B cell (primary cell): ENCODE measurements around the gene MMS22L. TPM values are rescaled to one million over a fixed set of nuclear protein-coding genes. Genes with fewer than 3 reads are reported as not detected.

Experiments
- ATAC-seq: fragments of 200-7000 bp; cut with Tn5 transposase; one replicate; pipeline ENCODE4 v1.10.0; 2021; ENCODE audit warnings: low read depth, mild to moderate bottlenecking, moderate number of reproducible peaks, moderate library complexity
- CTCF ChIA-PET: fragments of 350-600 bp; sonication (Branson Sonifier 250); formaldehyde crosslinking; loops from one replicate; lab custom pipeline; 2021; ENCODE audit warnings: antibody characterized with exemption, inconsistent platforms; lab: Charles Lee
- POLR2A ChIA-PET: fragments of 350-600 bp; sonication (Branson Sonifier 250); formaldehyde crosslinking; loops from one replicate; lab custom pipeline; 2021; ENCODE audit warnings: antibody characterized with exemption; lab: Charles Lee
- DNase-seq: peaks from one replicate; pipeline ENCODE4 v3.0.0; 2013
- H2AFZ ChIP-seq: 2 replicates; pipeline ENCODE4 v1.6.1; 2012; ENCODE audit warnings: mild to moderate bottlenecking, low read depth, low read length; ENCODE audit not compliant: insufficient read depth, poor library complexity, severe bottlenecking
- H3K27ac ChIP-seq, 2 donors: 1 replicate in 1 of 2; 2 replicates in 1 of 2; pipeline ENCODE4 v1.5.1; 2012 to 2013; ENCODE audit warnings: low read length in 2 of 2, mild to moderate bottlenecking in 2 of 2, moderate library complexity in 1 of 2
- H3K27me3 ChIP-seq, 4 experiments: fragments of 200-600 bp in 1 of 4; sonication (generic) in 1 of 4; replicated peaks in 1 of 4; 1 replicate in 2 of 4; 2 replicates in 2 of 4; pipeline versions ENCODE4 v1.6.1 to v1.7.0; 2013 to 2016; ENCODE audit warnings: low read length in 3 of 4, mild to moderate bottlenecking in 2 of 4, mixed read lengths in 1 of 4, moderate library complexity in 1 of 4; ENCODE audit not compliant: insufficient read depth in 4 of 4, control insufficient read depth in 3 of 4; ENCODE audit errors: control extremely low read depth in 1 of 4
- H3K36me3 ChIP-seq, 2 experiments: replicated peaks in 1 of 2; 1 replicate in 1 of 2; 2 replicates in 1 of 2; pipeline versions ENCODE4 v1.6.1 to v1.7.1; 2013; ENCODE audit warnings: low read length in 1 of 2; ENCODE audit not compliant: insufficient read depth in 2 of 2, control insufficient read depth in 1 of 2; ENCODE audit errors: control extremely low read depth in 1 of 2, extremely low read depth in 1 of 2
- H3K4me1 ChIP-seq, 2 donors: fragments of 200-600 bp in 1 of 2; sonication (generic) in 1 of 2; 1 replicate in 1 of 2; 2 replicates in 1 of 2; pipeline versions ENCODE4 v1.5.1 to v1.6.1; 2013 to 2017; ENCODE audit warnings: low read length in 2 of 2; ENCODE audit not compliant: control insufficient read depth in 2 of 2, insufficient read depth in 2 of 2
- H3K4me2 ChIP-seq: replicated peaks from 2 replicates; pipeline ENCODE3; 2012; ENCODE audit warnings: mild to moderate bottlenecking, low read depth, low read length; ENCODE audit not compliant: poor library complexity, severe bottlenecking
- H3K4me3 ChIP-seq, 5 experiments: fragments of 200-600 bp in 1 of 5; sonication (generic) in 1 of 5; 1 replicate in 3 of 5; 2 replicates in 2 of 5; pipeline versions ENCODE4 v1.5.1 to v1.7.0; 2011 to 2016; ENCODE audit warnings: low read length in 4 of 5, mild to moderate bottlenecking in 4 of 5, low read depth in 2 of 5, control low read depth in 1 of 5, moderate library complexity in 1 of 5; ENCODE audit not compliant: insufficient read depth in 1 of 5; ENCODE audit errors: control extremely low read depth in 1 of 5, extremely low read depth in 1 of 5
- H3K79me2 ChIP-seq: fragments of 200-600 bp; sonication (generic); one replicate; pipeline ENCODE4 v1.6.0; 2016; ENCODE audit warnings: low read length; ENCODE audit not compliant: control insufficient read depth, insufficient read depth
- H3K9ac ChIP-seq: fragments of 200-600 bp; sonication (generic); 2 replicates; pipeline ENCODE4 v1.6.1; 2017; ENCODE audit warnings: mild to moderate bottlenecking, low read length, moderate library complexity
- H3K9me3 ChIP-seq, 3 donors: one replicate each; pipeline versions ENCODE4 v1.6.1 to v1.7.1; 2013; ENCODE audit warnings: low read length in 2 of 3; ENCODE audit not compliant: control insufficient read depth in 2 of 3, insufficient read depth in 1 of 3; ENCODE audit errors: control extremely low read depth in 1 of 3
- H4K20me1 ChIP-seq: 2 replicates; pipeline ENCODE4 v1.6.0; 2012; ENCODE audit warnings: mild to moderate bottlenecking, low read length; ENCODE audit not compliant: insufficient read depth, control insufficient read depth, poor library complexity, severe bottlenecking
- H3K27ac Mint-ChIP-seq: one replicate; pipeline ENCODE4 v1.8.0; 2021; ENCODE audit warnings: mixed read lengths
- H3K27me3 Mint-ChIP-seq: one replicate; pipeline ENCODE4 v1.8.0; 2021; ENCODE audit warnings: mixed read lengths
- H3K4me1 Mint-ChIP-seq: one replicate; pipeline ENCODE4 v1.8.0; 2021; ENCODE audit warnings: mixed read lengths
- H3K4me3 Mint-ChIP-seq: one replicate; pipeline ENCODE4 v1.8.0; 2021; ENCODE audit warnings: mixed read lengths
- H3K9me3 Mint-ChIP-seq: one replicate; pipeline ENCODE4 v1.8.0; 2022; ENCODE audit warnings: mixed read lengths; ENCODE audit not compliant: insufficient read depth
- EZH2 ChIP-seq: IDR thresholded peaks from 2 replicates; pipeline ENCODE4 v1.6.1; 2012; ENCODE audit warnings: borderline replicate concordance, low read depth, mild to moderate bottlenecking, moderate library complexity, low read length; ENCODE audit not compliant: insufficient read depth, poor library complexity, severe bottlenecking
- WGBS: methylation state at CpG from one replicate; pipeline ENCODE4 v1.1.5; 2013; ENCODE audit warnings: missing lambda C conversion rate; ENCODE audit not compliant: insufficient coverage; 5-methylcytosine and 5-hydroxymethylcytosine counted together
- intact Hi-C: fragments of 100-400 bp; cut with micrococcal nuclease; formaldehyde crosslinking; loops from one replicate; pipeline ENCODE4 v1.10.0; 2022
- polyA plus RNA-seq: library from polyadenylated mRNA; depleted of rRNA; stranded (reverse); fragments of >200 nt; gene quantifications from 2 replicates; pipeline ENCODE4 v1.2.3, GENCODE V29; 2012
- total RNA-seq, 2 donors: library from RNA; stranded (reverse); fragments of 120-200 nt in 1 of 2; gene quantifications; 1 replicate in 1 of 2; 2 replicates in 1 of 2; pipeline versions ENCODE4 v1.2.3 to v1.2.4, GENCODE V29; 2013 to 2022
- TF ChIP-seq, protein P1 (sequence below): fragments of 200-600 bp; IDR thresholded peaks from one replicate; pipeline ENCODE4 v1.8.0; 2022; ENCODE audit warnings: antibody characterized with exemption, mild to moderate bottlenecking

MMS22L gene
- total and polyA plus RNA-seq, 2 donors (not counting 1 experiment from before 2014, with no cell fraction given) = 3.2 to 20.5 TPM

GRCh38 chr6:97138581-97138980 is 144.4 kb downstream of the MMS22L start:
- no peaks in the 10 kb centered on the region for H3K27me3 ChIP-seq
- no peak overlapping the region for H3K27ac ChIP-seq
- H3K9me3 Mint-ChIP-seq = no peaks in the 10 kb centered on the region
- ChIA-PET POLR2A (no interaction called here), CTCF (interaction anchor here (1.0 kb wide), 1 partner anchor 12 kb away, joined by 3 read pairs; no protein-coding TSS in a partner anchor)
- H2AFZ ChIP-seq = no peak overlapping the region
- intact Hi-C loops = no loop called here
- H3K36me3 ChIP-seq = no peaks in the 10 kb centered on the region
- no peak overlapping the region for H3K4me3 ChIP-seq
- H4K20me1 ChIP-seq = no peaks in the 10 kb centered on the region
- H3K4me3 Mint-ChIP-seq = no peak overlapping the region
- no peaks in the 10 kb centered on the region for H3K4me1 Mint-ChIP-seq
- DNase-seq (no peak), ATAC-seq (no peak)
- TF ChIP-seq, protein P1, sequence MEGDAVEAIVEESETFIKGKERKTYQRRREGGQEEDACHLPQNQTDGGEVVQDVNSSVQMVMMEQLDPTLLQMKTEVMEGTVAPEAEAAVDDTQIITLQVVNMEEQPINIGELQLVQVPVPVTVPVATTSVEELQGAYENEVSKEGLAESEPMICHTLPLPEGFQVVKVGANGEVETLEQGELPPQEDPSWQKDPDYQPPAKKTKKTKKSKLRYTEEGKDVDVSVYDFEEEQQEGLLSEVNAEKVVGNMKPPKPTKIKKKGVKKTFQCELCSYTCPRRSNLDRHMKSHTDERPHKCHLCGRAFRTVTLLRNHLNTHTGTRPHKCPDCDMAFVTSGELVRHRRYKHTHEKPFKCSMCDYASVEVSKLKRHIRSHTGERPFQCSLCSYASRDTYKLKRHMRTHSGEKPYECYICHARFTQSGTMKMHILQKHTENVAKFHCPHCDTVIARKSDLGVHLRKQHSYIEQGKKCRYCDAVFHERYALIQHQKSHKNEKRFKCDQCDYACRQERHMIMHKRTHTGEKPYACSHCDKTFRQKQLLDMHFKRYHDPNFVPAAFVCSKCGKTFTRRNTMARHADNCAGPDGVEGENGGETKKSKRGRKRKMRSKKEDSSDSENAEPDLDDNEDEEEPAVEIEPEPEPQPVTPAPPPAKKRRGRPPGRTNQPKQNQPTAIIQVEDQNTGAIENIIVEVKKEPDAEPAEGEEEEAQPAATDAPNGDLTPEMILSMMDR = no peak
- TF ChIP-seq EZH2 = no peak
- no peak overlapping the region for H3K27ac Mint-ChIP-seq
- no peaks in the 10 kb centered on the region for H3K4me1 ChIP-seq
- no peaks in the 10 kb centered on the region for H3K79me2 ChIP-seq
- WGBS = 83% methylated on average over 1 of the region's 1 CpG
- no peaks in the 10 kb centered on the region for H3K27me3 Mint-ChIP-seq
- H3K4me2 ChIP-seq = no peak overlapping the region
- no peak overlapping the region for H3K9ac ChIP-seq
- H3K9me3 ChIP-seq = no peaks in the 10 kb centered on the region

DNA sequence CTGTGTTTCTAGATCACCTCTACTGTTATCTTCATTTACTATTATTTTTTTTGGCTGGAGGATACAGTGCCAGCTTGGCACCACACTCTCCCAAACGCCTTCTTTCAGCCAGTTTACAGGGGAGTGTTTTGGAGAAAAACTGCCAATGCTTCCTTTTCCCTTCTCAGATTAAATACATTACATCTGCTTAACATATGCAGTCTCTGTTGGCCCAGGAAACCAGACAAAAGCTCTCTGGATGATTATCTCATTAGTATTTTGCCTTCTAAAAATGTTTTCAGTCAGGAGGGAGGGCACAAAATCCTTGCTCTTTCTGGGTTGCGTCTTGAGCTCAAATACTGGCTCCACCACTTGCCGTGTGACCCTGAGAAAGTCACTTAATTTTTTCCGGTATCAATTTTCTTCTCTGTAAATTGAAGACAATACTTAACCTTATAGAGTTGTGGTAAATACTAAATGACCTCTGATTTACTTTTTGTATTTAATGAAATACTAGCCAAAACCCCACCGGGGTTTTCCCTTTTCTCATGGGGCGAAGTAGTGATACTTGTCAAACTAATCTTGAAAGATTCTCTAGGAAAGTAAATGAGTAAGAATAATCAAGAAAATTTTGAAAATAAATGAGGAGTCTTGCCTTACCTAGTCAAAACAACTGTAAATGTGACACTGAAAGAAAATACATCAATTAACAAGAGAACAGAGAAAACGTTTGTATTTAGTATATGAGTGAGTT is 146.2 kb downstream of the MMS22L start:
- no peak overlapping the region for H3K4me3 Mint-ChIP-seq
- Histone ChIP-seq H4K20me1 (no peaks in the 10 kb centered on the region), H3K4me3 (no peak overlapping the region), H3K36me3 (no peaks in the 10 kb centered on the region), H3K4me1 (no peaks in the 10 kb centered on the region), H3K27me3 (no peaks in the 10 kb centered on the region), H3K9me3 (no peaks in the 10 kb centered on the region), H3K27ac (no peak overlapping the region), H2AFZ (no peak overlapping the region), H3K9ac (no peak overlapping the region), H3K79me2 (no peaks in the 10 kb centered on the region), H3K4me2 (no peak overlapping the region)
- DNase-seq (no peak), ATAC-seq (no peak)
- H3K27ac Mint-ChIP-seq = no peak overlapping the region
- H3K27me3 Mint-ChIP-seq = no peaks in the 10 kb centered on the region
- WGBS = no CpG with 5 or more reads among the region's 7 CpGs
- intact Hi-C loops = no loop called here
- CTCF ChIA-PET = no interaction called here
- no peaks in the 10 kb centered on the region for H3K9me3 Mint-ChIP-seq
- no peak for TF ChIP-seq EZH2
- TF ChIP-seq, protein P1 = no peak
- H3K4me1 Mint-ChIP-seq = no peaks in the 10 kb centered on the region
- POLR2A ChIA-PET = no interaction called here
